Trophoblast cell (in vitro differentiated cells and primary cell): ENCODE results near the gene MTUS2.

Experiments used
- DNase-seq, 2 donors: peaks; one replicate each; pipeline ENCODE4 v3.0.0-alpha.2; 2016
- H2AFZ ChIP-seq: 2 replicates; pipeline ENCODE4 v1.6.1; 2013; ENCODE audit warnings: low read length, moderate library complexity, mild to moderate bottlenecking; ENCODE audit not compliant: insufficient read depth, poor library complexity
- H2AK5ac ChIP-seq: 2 replicates; pipeline ENCODE4 v1.6.1; 2013; ENCODE audit warnings: mild to moderate bottlenecking, low read length
- H2BK120ac ChIP-seq: 2 replicates; pipeline ENCODE4 v1.6.1; 2013; ENCODE audit warnings: low read length, mild to moderate bottlenecking, moderate library complexity; ENCODE audit not compliant: insufficient read depth, poor library complexity
- H2BK12ac ChIP-seq: 2 replicates; pipeline ENCODE4 v1.6.1; 2013; ENCODE audit warnings: mild to moderate bottlenecking, low read length, moderate library complexity
- H2BK5ac ChIP-seq: 2 replicates; pipeline ENCODE4 v1.6.1; 2013; ENCODE audit warnings: low read length, low read depth, moderate library complexity, mild to moderate bottlenecking; ENCODE audit not compliant: poor library complexity
- H3K14ac ChIP-seq: 2 replicates; pipeline ENCODE4 v1.6.1; 2013; ENCODE audit warnings: mild to moderate bottlenecking, low read length
- H3K18ac ChIP-seq: 2 replicates; pipeline ENCODE4 v1.6.1; 2013; ENCODE audit warnings: mild to moderate bottlenecking, low read length
- H3K23ac ChIP-seq: 2 replicates; pipeline ENCODE4 v1.6.1; 2013; ENCODE audit warnings: low read length
- H3K27ac ChIP-seq: 2 replicates; pipeline ENCODE4 v1.5.1; 2013; ENCODE audit warnings: low read depth, mild to moderate bottlenecking, inconsistent platforms, low read length, moderate library complexity
- H3K27me3 ChIP-seq: 2 replicates; pipeline ENCODE4 v1.6.1; 2013; ENCODE audit warnings: inconsistent platforms, mild to moderate bottlenecking, low read length, moderate library complexity; ENCODE audit not compliant: insufficient read depth
- H3K36me3 ChIP-seq, 2 experiments: 1 replicate in 1 of 2; 2 replicates in 1 of 2; pipeline ENCODE4 v1.6.1; 2013; ENCODE audit warnings: low read length in 2 of 2, mild to moderate bottlenecking in 2 of 2, moderate library complexity in 1 of 2; ENCODE audit not compliant: insufficient read depth in 2 of 2, control insufficient read depth in 1 of 2
- H3K4ac ChIP-seq: 2 replicates; pipeline ENCODE4 v1.6.1; 2013; ENCODE audit warnings: low read depth, mild to moderate bottlenecking, low read length, moderate library complexity
- H3K4me1 ChIP-seq, 2 experiments: 1 replicate in 1 of 2; 2 replicates in 1 of 2; pipeline ENCODE4 v1.6.1; 2013; ENCODE audit warnings: low read length in 2 of 2, mild to moderate bottlenecking in 2 of 2, moderate library complexity in 1 of 2; ENCODE audit not compliant: insufficient read depth in 2 of 2, control insufficient read depth in 1 of 2
- H3K4me2 ChIP-seq: 2 replicates; pipeline ENCODE4 v1.6.1; 2013; ENCODE audit warnings: inconsistent platforms, mild to moderate bottlenecking, low read length, moderate library complexity
- H3K4me3 ChIP-seq: 2 replicates; pipeline ENCODE4 v1.5.1; 2013; ENCODE audit warnings: mild to moderate bottlenecking, low read depth, low read length, inconsistent platforms
- H3K79me1 ChIP-seq: one replicate; pipeline ENCODE4 v1.6.1; 2013; ENCODE audit warnings: low read length
- H3K79me2 ChIP-seq: 2 replicates; pipeline ENCODE4 v1.6.1; 2013; ENCODE audit warnings: low read length, mild to moderate bottlenecking; ENCODE audit not compliant: control insufficient read depth, insufficient read depth, poor library complexity
- H3K9ac ChIP-seq: 2 replicates; pipeline ENCODE4 v1.6.1; 2013; ENCODE audit warnings: mild to moderate bottlenecking, low read length
- H3K9me3 ChIP-seq: 2 replicates; pipeline ENCODE4 v1.6.1; 2013; ENCODE audit warnings: low read depth, mild to moderate bottlenecking, control low read depth, inconsistent platforms, low read length; ENCODE audit not compliant: insufficient read depth
- H4K12ac ChIP-seq: 2 replicates; pipeline ENCODE4 v1.6.1; 2013; ENCODE audit warnings: low read depth, mild to moderate bottlenecking, low read length, moderate library complexity
- H4K8ac ChIP-seq: 2 replicates; pipeline ENCODE4 v1.6.1; 2013; ENCODE audit warnings: low read depth, mild to moderate bottlenecking, low read length, moderate library complexity
- H4K91ac ChIP-seq: one replicate; pipeline ENCODE4 v1.6.1; 2013; ENCODE audit warnings: low read depth, mild to moderate bottlenecking, low read length, moderate library complexity
- WGBS: extraction: QIAGEN DNeasy Blood & Tissue Kit; methylation state at CpG from one replicate; pipeline ENCODE4 v1.1.7; 2013; ENCODE audit warnings: missing lambda C conversion rate; ENCODE audit not compliant: insufficient read length, insufficient coverage; ENCODE audit errors: extremely low coverage; 5-methylcytosine and 5-hydroxymethylcytosine counted together

The MTUS2 gene

DNA sequence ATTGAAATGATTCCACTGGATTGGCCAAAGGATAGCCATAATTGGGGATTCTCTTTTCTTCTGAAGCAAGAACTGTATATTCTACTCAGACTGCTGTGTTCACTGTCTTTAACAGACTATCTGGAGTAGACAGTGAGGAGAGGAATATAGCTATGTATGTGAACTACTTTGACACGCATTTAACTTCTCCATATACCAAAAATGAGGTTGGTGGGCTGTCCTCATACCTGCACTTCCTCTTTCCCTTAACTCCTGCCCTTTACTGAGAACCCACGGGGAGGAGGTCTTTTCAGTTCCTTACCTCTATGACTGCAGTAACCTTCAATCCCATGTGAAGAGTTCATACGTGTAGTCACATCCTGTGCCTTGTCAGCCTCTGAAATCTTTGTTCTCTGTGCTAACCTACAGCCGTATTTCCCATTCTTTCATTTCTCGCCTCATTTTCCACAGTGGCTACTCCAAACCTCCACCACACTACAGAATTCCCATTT, 305.8 kb downstream of the MTUS2 start:
- no peak overlapping the region for H3K4me3 ChIP-seq
- H2AFZ ChIP-seq: no peak overlapping the region
- H3K9ac ChIP-seq: no peak overlapping the region
- H3K4me1 ChIP-seq: no peaks in the 10 kb centered on the region
- no peaks in the 10 kb centered on the region for H3K9me3 ChIP-seq
- H2AK5ac ChIP-seq: no peak overlapping the region
- no peak overlapping the region for H4K12ac ChIP-seq
- H3K27ac ChIP-seq: no peak overlapping the region
- H3K18ac ChIP-seq: no peak overlapping the region
- H2BK12ac ChIP-seq: no peak overlapping the region
- no peak overlapping the region for H3K4me2 ChIP-seq
- WGBS: 100% methylated on average over 1 of the region's 5 CpGs
- no peak overlapping the region for H3K23ac ChIP-seq
- no peaks in the 10 kb centered on the region for H3K79me2 ChIP-seq
- no peaks in the 10 kb centered on the region for H3K36me3 ChIP-seq
- H3K79me1 ChIP-seq: no peaks in the 10 kb centered on the region
- H2BK5ac ChIP-seq: no peak overlapping the region
- no peak overlapping the region for H3K4ac ChIP-seq
- no peaks in the 10 kb centered on the region for H3K27me3 ChIP-seq
- no peak for DNase-seq
- no peak overlapping the region for H2BK120ac ChIP-seq
- H3K14ac ChIP-seq: no peak overlapping the region
- H4K91ac ChIP-seq: no peak overlapping the region
- H4K8ac ChIP-seq: no peak overlapping the region

DNA sequence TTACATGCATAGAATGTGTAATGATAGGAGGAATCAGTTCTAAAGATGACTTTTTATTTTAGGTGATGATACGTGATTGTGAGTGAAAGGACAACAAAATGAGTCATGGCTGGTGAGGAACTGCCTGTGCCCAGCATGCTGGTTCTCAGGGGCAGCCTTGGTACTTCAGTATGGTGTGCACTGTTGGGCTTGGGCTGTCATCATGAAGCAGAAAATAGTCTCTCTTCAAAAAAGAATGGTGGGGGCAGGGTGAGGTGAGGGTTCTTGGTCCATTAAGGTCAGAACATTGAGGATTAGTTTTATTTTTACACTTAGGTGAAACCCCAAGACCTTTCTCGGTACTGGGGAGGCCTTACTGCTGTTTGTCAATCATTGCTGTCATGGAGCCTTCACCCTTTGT, 309.5 kb downstream of the MTUS2 start:
- Histone ChIP-seq H3K36me3 (no peaks in the 10 kb centered on the region), H3K79me2 (no peaks in the 10 kb centered on the region)

GRCh38 chr13:29131159-29131558, 311.0 kb downstream of the MTUS2 start:
- Histone ChIP-seq H3K27ac (no peak overlapping the region), H3K4me3 (no peak overlapping the region), H3K9me3 (no peaks in the 10 kb centered on the region), H2BK120ac (no peak overlapping the region), H2AFZ (no peak overlapping the region), H3K18ac (no peak overlapping the region), H3K27me3 (no peaks in the 10 kb centered on the region), H3K4me2 (no peak overlapping the region), H3K79me2 (no peaks in the 10 kb centered on the region), H3K79me1 (no peaks in the 10 kb centered on the region), H3K4me1 (no peaks in the 10 kb centered on the region), H3K9ac (no peak overlapping the region), H3K23ac (no peak overlapping the region), H2BK12ac (no peak overlapping the region), H4K8ac (no peak overlapping the region), H3K4ac (no peak overlapping the region), H2AK5ac (no peak overlapping the region), H2BK5ac (no peak overlapping the region), H3K14ac (no peak overlapping the region), H3K36me3 (no peaks in the 10 kb centered on the region), H4K12ac (no peak overlapping the region), H4K91ac (no peak overlapping the region)
- no CpG with 5 or more reads among the region's 1 CpG for WGBS
- DNase-seq: no peak

More for the DNA sequence above, 309.5 kb downstream of the MTUS2 start:
- Histone ChIP-seq H2AFZ (no peak overlapping the region), H3K27me3 (no peaks in the 10 kb centered on the region), H3K79me1 (no peaks in the 10 kb centered on the region), H2BK12ac (no peak overlapping the region), H3K23ac (no peak overlapping the region), H2BK120ac (no peak overlapping the region), H3K4me2 (no peak overlapping the region), H2BK5ac (no peak overlapping the region), H2AK5ac (no peak overlapping the region), H3K4me3 (no peak overlapping the region), H3K18ac (no peak overlapping the region), H3K4ac (no peak overlapping the region), H4K12ac (no peak overlapping the region), H3K9ac (no peak overlapping the region), H4K91ac (no peak overlapping the region), H3K27ac (no peak overlapping the region), H4K8ac (no peak overlapping the region), H3K14ac (no peak overlapping the region), H3K4me1 (no peaks in the 10 kb centered on the region), H3K9me3 (no peaks in the 10 kb centered on the region)
- 100% methylated on average over 1 of the region's 2 CpGs for WGBS
- no peak for DNase-seq

GRCh38 chr13:29131881-29132668, 311.9 kb downstream of the MTUS2 start:
- no peak overlapping the region for H3K9ac ChIP-seq
- H3K9me3 ChIP-seq: no peaks in the 10 kb centered on the region
- no peak overlapping the region for H2BK12ac ChIP-seq
- no peak overlapping the region for H3K23ac ChIP-seq
- no peak overlapping the region for H3K14ac ChIP-seq
- H3K4ac ChIP-seq: no peak overlapping the region
- no peak overlapping the region for H2AK5ac ChIP-seq
- WGBS: no CpG with 5 or more reads among the region's 4 CpGs
- H3K36me3 ChIP-seq: no peaks in the 10 kb centered on the region
- H3K79me1 ChIP-seq: no peaks in the 10 kb centered on the region
- no peak overlapping the region for H4K8ac ChIP-seq
- DNase-seq: no peak
- no peak overlapping the region for H2BK5ac ChIP-seq
- H3K27me3 ChIP-seq: no peaks in the 10 kb centered on the region
- no peaks in the 10 kb centered on the region for H3K79me2 ChIP-seq
- H4K12ac ChIP-seq: no peak overlapping the region
- H3K4me1 ChIP-seq: no peaks in the 10 kb centered on the region
- no peak overlapping the region for H2AFZ ChIP-seq
- no peak overlapping the region for H3K18ac ChIP-seq
- no peak overlapping the region for H4K91ac ChIP-seq
- no peak overlapping the region for H3K4me3 ChIP-seq
- H3K27ac ChIP-seq: no peak overlapping the region
- H2BK120ac ChIP-seq: no peak overlapping the region
- H3K4me2 ChIP-seq: no peak overlapping the region
